Endodermal cell (in vitro differentiated cells): ENCODE data around the gene GSS. TPM values are rescaled to one million over a fixed set of nuclear protein-coding genes. Genes with fewer than 3 reads are reported as not detected.

Experiments
- DNase-seq: peaks from one replicate; pipeline ENCODE4 v3.0.0-alpha.2; 2017
- H3K27ac ChIP-seq: 2 replicates; pipeline ENCODE4 v1.5.1; 2013; ENCODE audit warnings: mild to moderate bottlenecking, low read depth, low read length, moderate library complexity
- H3K27me3 ChIP-seq: 2 replicates; pipeline ENCODE4 v1.6.1; 2013; ENCODE audit warnings: mild to moderate bottlenecking, low read length, moderate library complexity; ENCODE audit not compliant: insufficient read depth, control insufficient read depth, poor library complexity, severe bottlenecking
- H3K36me3 ChIP-seq: 2 replicates; pipeline ENCODE4 v1.7.0; 2013; ENCODE audit warnings: mild to moderate bottlenecking, low read length, moderate library complexity; ENCODE audit not compliant: control insufficient read depth, insufficient read depth
- H3K4me1 ChIP-seq: one replicate; pipeline ENCODE4 v1.7.0; 2013; ENCODE audit warnings: low read length; ENCODE audit not compliant: control insufficient read depth, insufficient read depth
- H3K4me3 ChIP-seq: 2 replicates; pipeline ENCODE4 v1.5.1; 2013; ENCODE audit warnings: mild to moderate bottlenecking, low read length, moderate library complexity
- H3K9ac ChIP-seq: 2 replicates; pipeline ENCODE4 v1.6.1; 2013; ENCODE audit warnings: mild to moderate bottlenecking, low read length, moderate library complexity; ENCODE audit not compliant: poor library complexity, severe bottlenecking; ENCODE audit errors: extremely low read depth
- H3K9me3 ChIP-seq: 2 replicates; pipeline ENCODE4 v1.6.1; 2013; ENCODE audit warnings: mild to moderate bottlenecking, low read length, moderate library complexity; ENCODE audit not compliant: control insufficient read depth
- H3K27ac Mint-ChIP-seq: 2 replicates; pipeline ENCODE4 v1.8.0; 2020; ENCODE audit warnings: mixed read lengths
- H3K27me3 Mint-ChIP-seq: 2 replicates; pipeline ENCODE4 v1.8.0; 2021; ENCODE audit warnings: mild to moderate bottlenecking, mixed read lengths; ENCODE audit not compliant: insufficient read depth
- H3K36me3 Mint-ChIP-seq: 2 replicates; pipeline ENCODE4 v1.8.0; 2020; ENCODE audit warnings: low read depth, mixed read lengths
- H3K4me1 Mint-ChIP-seq: 2 replicates; pipeline ENCODE4 v1.8.0; 2020; ENCODE audit warnings: mixed read lengths
- H3K4me3 Mint-ChIP-seq: 2 replicates; pipeline ENCODE4 v1.8.0; 2020; ENCODE audit warnings: mild to moderate bottlenecking, moderate library complexity, mixed read lengths
- H3K9me3 Mint-ChIP-seq: 2 replicates; pipeline ENCODE4 v1.8.0; 2020; ENCODE audit warnings: mild to moderate bottlenecking, mixed read lengths
- CTCF ChIP-seq: fragments of 200-600 bp; sonication (generic); conservative IDR thresholded peaks from 2 replicates; pipeline ENCODE4 v1.5.0; 2021; ENCODE audit warnings: antibody characterized with exemption, mild to moderate bottlenecking
- WGBS, 2 experiments: methylation state at CpG; one replicate each; pipeline versions ENCODE4 v1.1.5 to v1.1.7; 2013; ENCODE audit warnings: missing lambda C conversion rate in 2 of 2, mixed read lengths in 1 of 2; ENCODE audit not compliant: insufficient coverage in 1 of 2, insufficient read length in 1 of 2; 5-methylcytosine and 5-hydroxymethylcytosine counted together
- total RNA-seq, 2 donors: library from RNA; stranded (reverse); fragmentation: NEBNext Ultra II Directional in 1 of 2; extraction: Animal tissue kit (Norgen Biotek cat#: 25700) in 1 of 2; gene quantifications; 2 replicates in 1 of 2; 3 replicates in 1 of 2; pipeline ENCODE4 v1.2.1, GENCODE V29; 2021

The GSS gene
- total RNA-seq, 2 donors from 2014 or later, result 60.8 to 71.3 TPM

- WGBS, 2 experiments, result 68 to 76% methylated on average over 3 to 5 of the region's 5 CpGs
- H3K4me3 ChIP-seq, result no peak overlapping the region
Observed at GRCh38 chr20:34983089-34983820, 27.6 kb upstream of the GSS start.

GRCh38 chr20:34982270-34983088, 26.9 kb upstream of the GSS start:
- no peaks in the 10 kb centered on the region for H3K9me3 ChIP-seq
- no peak for TF ChIP-seq CTCF
- DNase-seq, result no peak
- H3K4me1 ChIP-seq, result peaks cover 4% of the 10 kb centered on the region
- no peak overlapping the region for H3K4me3 ChIP-seq
- Mint-ChIP-seq H3K27ac (no peak overlapping the region), H3K4me3 (no peak overlapping the region), H3K4me1 (peaks cover 12% of the 10 kb centered on the region), H3K9me3 (no peaks in the 10 kb centered on the region), H3K36me3 (no peaks in the 10 kb centered on the region), H3K27me3 (peaks cover 24% of the 10 kb centered on the region)
- H3K36me3 ChIP-seq, result no peaks in the 10 kb centered on the region
- no peak overlapping the region for H3K9ac ChIP-seq
- H3K27ac ChIP-seq, result no peak overlapping the region
- no peaks in the 10 kb centered on the region for H3K27me3 ChIP-seq
- 93 to 96% methylated on average over 15 to 21 of the region's 21 CpGs for WGBS, 2 experiments

More at GRCh38 chr20:34983089-34983820, 27.6 kb upstream of the GSS start:
- DNase-seq, result no peak
- Histone ChIP-seq H3K27me3 (no peaks in the 10 kb centered on the region), H3K27ac (no peak overlapping the region), H3K36me3 (no peaks in the 10 kb centered on the region), H3K4me1 (no peaks in the 10 kb centered on the region), H3K9ac (no peak overlapping the region), H3K9me3 (no peaks in the 10 kb centered on the region)
- Mint-ChIP-seq H3K4me1 (peaks cover 9% of the 10 kb centered on the region), H3K27me3 (peaks cover 21% of the 10 kb centered on the region), H3K36me3 (no peaks in the 10 kb centered on the region), H3K9me3 (no peaks in the 10 kb centered on the region), H3K4me3 (no peak overlapping the region), H3K27ac (no peak overlapping the region)
- no peak for TF ChIP-seq CTCF

GRCh38 chr20:34980543-34981233, 25.1 kb upstream of the GSS start:
- WGBS, 2 experiments, result 95% methylated on average over 18 to 22 of the region's 22 CpGs
- no peaks in the 10 kb centered on the region for H3K36me3 ChIP-seq
- H3K27ac ChIP-seq, result no peak overlapping the region
- no peak overlapping the region for H3K4me3 ChIP-seq
- peaks cover 23% of the 10 kb centered on the region for H3K4me1 Mint-ChIP-seq
- H3K27me3 ChIP-seq, result no peaks in the 10 kb centered on the region
- no peaks in the 10 kb centered on the region for H3K9me3 Mint-ChIP-seq
- no peak overlapping the region for H3K4me3 Mint-ChIP-seq
- no peaks in the 10 kb centered on the region for H3K9me3 ChIP-seq
- no peak for DNase-seq
- H3K36me3 Mint-ChIP-seq, result no peaks in the 10 kb centered on the region
- no peak for TF ChIP-seq CTCF
- peaks cover 37% of the 10 kb centered on the region for H3K27me3 Mint-ChIP-seq
- H3K9ac ChIP-seq, result no peak overlapping the region
- peaks cover 8% of the 10 kb centered on the region for H3K4me1 ChIP-seq
- H3K27ac Mint-ChIP-seq, result no peak overlapping the region
